HG02610 (cell line): Measurements from ENCODE around the gene SCARF2.
"Not testable (repeated sequence)": the region's sequence is repeated elsewhere in the genome, so short reads cannot be mapped to it uniquely, and the experiment has no call there.

Experiments used
- ATAC-seq: cut with Tn5 transposase; IDR thresholded peaks from one replicate; pipeline ENCODE4 v1.9.1; 2021; ENCODE audit warnings: mild to moderate bottlenecking, moderate library complexity; ENCODE audit not compliant: unreplicated experiment

Gene SCARF2, protein sequence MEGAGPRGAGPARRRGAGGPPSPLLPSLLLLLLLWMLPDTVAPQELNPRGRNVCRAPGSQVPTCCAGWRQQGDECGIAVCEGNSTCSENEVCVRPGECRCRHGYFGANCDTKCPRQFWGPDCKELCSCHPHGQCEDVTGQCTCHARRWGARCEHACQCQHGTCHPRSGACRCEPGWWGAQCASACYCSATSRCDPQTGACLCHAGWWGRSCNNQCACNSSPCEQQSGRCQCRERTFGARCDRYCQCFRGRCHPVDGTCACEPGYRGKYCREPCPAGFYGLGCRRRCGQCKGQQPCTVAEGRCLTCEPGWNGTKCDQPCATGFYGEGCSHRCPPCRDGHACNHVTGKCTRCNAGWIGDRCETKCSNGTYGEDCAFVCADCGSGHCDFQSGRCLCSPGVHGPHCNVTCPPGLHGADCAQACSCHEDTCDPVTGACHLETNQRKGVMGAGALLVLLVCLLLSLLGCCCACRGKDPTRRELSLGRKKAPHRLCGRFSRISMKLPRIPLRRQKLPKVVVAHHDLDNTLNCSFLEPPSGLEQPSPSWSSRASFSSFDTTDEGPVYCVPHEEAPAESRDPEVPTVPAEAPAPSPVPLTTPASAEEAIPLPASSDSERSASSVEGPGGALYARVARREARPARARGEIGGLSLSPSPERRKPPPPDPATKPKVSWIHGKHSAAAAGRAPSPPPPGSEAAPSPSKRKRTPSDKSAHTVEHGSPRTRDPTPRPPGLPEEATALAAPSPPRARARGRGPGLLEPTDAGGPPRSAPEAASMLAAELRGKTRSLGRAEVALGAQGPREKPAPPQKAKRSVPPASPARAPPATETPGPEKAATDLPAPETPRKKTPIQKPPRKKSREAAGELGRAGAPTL

DNA sequence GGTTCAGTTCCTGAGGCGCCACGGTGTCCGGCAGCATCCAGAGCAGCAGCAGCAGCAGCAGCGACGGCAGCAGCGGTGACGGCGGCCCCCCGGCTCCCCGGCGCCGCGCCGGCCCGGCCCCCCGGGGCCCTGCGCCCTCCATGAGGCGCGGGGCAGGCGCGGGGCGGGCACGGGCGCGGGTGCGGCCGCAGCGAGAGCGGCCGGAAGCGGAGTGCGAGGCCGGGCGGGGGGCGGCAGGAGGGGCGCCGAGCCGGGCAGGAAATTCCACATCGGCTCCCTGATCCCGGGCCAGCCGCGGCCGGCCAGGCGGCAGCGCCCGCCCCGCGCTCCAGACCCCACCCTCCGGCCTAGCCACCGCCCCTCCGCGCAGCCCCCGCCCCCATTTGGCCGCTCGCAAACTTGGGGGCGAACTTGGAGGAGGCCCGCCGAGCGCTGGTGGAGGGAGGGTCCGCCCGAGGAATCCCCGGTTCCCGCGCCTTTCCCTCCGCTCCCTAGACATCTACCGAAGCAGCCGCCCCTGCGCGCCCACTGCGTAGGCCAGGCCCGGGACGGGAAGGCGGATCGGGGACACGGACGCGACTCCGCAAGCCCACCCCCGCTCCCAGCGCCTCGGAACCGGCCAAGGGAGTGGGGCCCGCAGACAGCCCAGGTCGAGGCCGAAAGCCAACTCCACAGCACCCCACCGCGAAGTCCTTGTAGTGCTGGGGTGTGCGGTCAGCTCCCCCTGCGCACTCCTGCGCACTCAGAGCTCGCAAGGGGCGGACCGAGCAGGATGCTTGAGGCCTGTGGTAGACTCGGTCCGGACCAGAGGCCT, at the start of gene SCARF2:
Gene SCARF2, minus strand, starts transcription at position 213 of the 814 bp plus-strand sequence. Its CDS starts 71 bp downstream, at position 142.
- no peak for ATAC-seq

DNA sequence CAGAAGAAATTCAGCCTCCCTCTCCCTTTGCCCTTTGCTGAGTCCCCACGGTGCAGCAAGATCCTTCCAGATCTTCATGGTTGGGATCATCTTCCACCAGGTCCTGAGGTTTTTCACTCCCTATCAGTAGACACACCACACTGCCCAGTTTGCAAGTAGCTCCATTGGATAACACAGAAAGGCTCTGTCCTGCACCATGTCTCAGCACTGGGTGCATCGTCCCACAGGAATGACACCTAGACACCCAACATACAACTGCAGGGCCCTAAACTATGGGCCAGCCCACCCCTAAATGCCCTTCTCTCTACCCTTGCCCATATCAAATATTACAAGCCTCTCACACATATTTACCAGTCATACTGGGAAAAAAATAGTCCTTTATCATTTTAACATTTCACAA, 48.6 kb upstream of the SCARF2 start:
- no peak for ATAC-seq

DNA sequence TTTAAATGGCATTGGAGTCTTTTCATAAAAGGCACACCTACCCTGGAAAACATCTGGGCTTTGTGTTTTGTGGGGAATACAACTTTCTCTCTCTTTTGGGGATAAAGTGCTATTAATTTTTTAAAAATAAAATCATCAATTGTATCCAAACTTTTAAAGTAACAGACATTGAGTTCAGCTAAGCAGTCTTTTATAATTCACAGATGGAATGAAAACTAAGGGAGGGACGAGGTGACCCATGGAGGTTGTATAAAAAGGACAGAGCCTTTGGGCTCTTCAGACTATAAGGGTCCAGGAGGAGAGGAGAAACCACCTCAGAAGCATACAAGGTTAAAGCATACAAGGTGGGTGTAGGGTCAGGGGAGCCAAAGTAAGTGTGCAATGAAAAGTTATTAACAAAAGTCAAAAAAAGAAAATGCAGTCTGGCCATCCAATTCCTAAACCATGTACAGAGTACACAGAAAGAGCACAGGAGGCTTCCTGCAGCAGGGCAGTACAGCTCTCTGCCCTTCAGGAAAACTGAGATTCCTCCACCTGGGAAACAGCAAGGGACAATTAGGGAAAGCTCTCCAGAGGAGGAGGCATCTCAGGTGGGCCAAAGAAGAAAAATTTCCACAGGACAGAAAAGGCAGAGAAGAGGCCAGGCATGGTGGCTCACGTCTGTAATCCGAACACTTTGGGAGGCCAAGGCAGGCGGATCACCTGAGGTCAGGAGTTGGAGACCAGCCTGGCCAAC, 47.5 kb upstream of the SCARF2 start:
- no peak for ATAC-seq

DNA sequence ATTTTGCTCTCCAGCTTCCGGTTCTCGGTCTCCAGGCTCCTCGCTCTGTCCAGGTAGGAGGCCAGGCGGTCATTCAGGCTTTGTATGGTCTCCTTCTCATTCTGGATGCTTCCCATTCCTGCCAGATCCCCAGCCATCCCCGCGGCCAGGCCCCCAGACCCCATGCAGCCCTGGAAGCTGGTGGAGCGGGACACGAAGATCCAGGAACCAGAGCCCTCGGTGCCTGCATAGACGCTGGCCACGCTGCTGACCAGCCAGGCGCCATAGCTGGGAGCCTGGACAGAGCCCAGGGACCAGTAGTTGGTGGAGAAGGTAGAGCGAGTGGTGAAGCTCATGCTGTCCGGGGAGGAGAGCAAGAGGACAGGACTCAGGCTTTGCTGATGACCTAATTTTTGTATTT, 46.1 kb upstream of the SCARF2 start:
- no peak for ATAC-seq

DNA sequence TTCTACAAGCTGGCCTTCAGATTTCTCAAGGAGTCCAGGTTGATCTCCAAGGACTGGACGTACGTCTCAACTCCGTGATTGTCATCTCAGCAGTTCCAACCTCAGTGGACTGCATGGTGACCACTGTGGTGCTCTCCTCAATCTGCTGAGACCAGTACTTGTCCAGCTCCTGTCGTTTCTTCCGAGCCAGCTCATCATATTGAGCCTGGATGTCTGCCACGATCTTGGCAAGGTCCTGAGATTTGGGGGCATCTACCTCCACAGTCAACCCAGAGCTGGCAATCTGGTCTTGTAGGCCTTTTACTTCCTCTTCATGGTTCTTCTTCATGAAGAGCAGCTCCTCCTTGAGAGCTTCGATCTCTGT, 45.5 kb upstream of the SCARF2 start:
- not testable (repeated sequence) for ATAC-seq

DNA sequence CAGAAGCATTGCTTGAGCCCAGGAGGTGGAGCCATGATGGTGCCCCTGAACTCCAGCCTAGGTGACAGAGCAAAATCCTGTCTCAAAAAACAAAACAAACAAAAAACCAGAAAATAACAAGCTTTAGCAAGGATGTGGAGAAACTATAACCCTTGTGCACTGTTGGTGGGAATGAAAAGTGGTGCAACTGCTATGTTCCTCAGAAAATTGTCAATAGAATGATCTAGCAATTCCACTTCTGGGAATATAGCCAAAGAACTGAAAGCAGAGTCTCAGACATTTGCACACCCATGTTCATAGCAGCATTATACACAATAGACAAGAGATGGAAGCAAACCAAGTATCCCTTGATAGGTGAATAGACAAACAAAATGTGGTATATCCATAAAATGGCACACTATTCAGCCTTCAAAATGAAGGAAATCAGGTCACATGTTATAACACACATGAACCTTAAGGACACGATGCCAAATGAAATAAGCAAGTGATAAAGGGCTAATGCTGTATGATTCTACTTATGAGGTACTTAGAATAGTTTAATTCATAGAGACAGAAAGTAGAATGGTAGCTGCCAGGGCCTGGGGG, 42.1 kb upstream of the SCARF2 start:
- ATAC-seq = no peak

DNA sequence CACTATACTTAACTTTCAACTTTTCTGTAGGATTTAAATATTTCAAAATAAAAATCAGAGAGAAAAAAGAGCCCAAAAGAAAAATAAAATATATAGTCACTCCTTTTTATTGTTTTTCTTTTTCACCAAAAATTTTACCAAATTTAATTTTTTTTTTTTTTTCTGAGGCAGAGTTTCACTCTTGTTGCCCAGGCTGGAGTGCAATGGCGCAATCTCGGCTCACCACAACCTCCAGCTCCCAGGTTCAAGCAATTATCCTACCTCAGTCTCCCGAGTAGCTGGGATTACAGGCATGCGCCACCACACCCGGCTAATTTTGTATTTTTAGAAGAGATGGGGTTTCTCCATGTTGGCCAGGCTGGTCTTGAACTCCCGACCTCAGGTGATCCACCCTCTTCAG, 40.4 kb upstream of the SCARF2 start:
- not testable (repeated sequence) for ATAC-seq

DNA sequence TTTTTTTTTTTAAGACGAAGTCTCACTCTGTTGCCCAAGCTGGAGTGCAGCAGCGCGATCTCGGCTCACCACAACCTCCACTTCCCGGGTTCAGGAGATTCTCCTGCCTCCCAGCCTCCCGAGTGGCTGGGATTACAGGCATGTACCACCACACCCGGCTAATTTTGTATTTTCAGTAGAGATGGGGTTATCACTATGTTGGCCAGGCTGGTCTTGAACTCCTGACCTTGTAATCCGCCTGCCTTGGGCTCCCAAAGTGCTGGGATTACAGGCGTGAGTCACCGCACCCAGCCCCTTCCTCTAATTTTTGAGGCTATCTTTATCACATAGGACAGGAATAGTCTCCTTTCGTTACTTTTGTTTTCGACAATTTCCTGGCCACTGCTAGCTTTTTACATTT, 37.9 kb upstream of the SCARF2 start:
- not testable (repeated sequence) for ATAC-seq

DNA sequence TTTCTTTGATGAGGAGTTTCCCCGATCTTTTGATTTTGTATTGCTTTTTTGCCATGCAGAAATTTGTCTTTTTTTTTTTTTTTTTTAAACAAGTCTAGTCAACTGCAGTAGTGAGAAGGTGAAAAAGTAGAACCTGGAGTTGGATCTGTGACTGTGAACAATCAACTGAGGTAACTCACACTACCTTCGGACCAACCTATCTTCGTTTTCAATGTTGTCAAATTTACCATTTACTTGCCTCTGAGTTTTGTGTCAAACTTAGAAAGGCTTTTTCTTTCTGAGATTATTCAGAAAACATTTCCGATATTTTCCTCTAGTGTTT, 37.5 kb upstream of the SCARF2 start:
- ATAC-seq = no peak

DNA sequence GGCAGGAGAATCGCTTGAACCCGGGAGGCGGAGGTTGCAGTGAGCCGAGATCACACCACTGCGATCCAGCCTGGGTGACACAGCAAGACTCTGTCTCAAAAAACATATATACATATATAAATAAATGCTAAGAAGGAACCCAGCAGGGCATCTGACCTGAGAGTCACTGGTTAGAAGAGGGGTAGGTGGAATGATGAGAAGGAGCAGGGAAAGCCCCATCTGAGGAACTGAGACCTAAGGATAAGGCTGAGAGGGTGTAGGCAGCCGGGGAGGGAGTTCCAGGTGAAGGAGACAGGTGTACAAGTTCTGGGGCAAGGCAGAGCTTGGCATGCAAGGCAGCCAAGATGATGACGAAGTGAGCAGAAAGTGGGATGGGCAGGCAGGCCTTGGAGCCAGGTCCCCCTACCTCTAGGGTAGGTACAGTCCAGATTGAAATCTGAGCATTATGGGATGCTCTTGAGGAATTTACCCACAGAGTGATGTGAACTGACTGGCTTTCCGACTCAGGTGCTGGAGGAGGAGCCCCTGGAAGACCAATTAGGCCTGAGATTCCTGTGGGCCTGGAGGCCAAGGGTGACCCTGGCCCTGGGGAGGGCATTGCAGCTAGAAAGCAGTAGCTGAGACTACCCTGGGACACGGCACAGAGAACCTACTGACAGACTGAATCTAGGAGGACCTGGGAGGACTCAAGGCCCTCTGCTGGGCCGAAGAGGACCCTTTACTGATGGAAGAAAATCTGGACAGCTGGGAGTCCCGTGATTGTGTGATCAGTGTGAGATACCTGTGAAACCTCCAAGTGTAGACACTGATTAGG, 35.2 kb upstream of the SCARF2 start:
- no peak for ATAC-seq

DNA sequence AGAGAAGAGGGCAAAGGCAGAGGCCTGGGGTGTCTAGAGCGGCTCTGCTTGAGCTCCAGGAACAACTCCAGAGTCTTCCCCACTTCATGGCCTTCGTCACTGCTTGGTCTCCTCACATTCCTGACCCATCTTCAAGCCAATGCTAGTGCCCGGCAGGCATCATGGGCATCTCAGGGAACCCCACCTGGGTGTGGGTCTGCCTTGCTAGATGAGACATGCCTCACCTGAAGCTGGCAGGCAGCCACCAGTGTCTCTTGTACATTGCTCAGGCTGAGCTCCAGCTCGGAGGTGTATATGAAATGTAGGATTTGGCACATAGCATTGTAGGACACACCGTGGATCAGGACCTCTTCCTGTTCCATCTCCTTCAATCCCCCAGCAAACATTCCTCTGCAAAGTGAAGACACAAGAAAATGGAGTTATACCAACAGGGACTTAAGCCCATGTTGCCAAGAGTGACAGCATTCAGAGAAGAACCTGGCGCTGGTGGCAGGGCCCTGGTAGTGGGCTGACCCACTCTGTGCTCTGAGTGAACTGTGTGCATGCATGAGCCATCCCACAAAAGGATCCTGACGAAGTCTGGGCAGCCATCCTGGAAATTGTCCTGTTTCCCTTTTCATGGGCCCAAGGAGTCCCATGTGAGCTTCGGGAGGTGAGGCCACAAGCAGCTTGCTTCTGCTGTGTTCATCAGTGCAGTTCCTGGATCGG, 33.7 kb upstream of the SCARF2 start:
- ATAC-seq = no peak

DNA sequence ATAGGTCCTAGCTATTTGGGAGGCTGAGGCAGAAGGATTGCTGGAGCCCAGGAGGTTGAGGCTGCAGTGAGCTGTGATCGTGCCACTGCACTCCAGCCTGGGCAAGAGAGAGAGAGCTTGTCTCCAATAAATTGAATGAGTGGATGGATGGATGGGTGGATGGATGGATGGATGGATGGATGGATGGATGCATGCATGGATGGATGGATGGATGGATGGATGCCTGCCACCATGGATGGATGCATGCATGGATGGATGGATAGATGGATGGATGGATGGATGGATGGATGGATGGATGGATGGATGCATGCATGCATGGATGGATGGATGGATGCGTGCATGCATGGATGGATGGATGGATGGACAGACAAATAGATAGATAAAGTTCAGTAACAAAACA, 32.9 kb upstream of the SCARF2 start:
- not testable (repeated sequence) for ATAC-seq

DNA sequence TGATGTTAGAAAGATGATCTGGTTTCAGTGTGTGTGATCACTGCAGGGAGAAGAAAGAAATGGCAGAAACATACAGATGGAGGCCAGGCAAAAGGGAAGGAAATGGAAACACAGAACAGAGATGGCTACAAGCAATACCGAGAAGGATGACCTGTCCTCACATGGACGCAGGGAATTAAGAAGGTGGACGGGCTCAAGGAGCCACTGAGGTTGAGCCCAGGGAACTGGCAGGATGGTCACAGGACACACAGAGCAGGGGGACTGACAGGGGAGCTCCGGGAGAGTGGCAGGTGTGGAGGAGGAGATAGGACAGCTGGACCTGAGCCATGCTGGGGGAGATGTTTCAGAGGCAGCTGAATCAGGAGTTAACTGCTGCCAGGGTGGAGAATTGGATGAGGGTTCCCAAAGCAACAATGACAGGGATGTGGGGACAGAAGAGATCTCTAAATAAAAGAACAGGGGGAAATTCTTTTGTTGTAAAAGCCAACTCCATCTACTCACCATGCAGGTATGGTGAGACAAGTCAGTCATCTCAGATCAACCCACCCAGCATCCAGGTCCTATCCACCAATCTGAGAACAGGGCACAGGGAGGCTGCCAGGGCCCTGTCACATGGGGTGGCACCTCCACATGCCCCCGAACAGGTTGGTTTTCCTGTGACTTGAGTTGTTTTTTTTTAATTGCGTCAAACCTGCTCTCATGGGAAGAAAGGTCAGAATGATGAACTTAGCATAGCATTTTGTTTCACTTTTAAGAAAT, 31.7 kb upstream of the SCARF2 start:
- ATAC-seq = no peak

DNA sequence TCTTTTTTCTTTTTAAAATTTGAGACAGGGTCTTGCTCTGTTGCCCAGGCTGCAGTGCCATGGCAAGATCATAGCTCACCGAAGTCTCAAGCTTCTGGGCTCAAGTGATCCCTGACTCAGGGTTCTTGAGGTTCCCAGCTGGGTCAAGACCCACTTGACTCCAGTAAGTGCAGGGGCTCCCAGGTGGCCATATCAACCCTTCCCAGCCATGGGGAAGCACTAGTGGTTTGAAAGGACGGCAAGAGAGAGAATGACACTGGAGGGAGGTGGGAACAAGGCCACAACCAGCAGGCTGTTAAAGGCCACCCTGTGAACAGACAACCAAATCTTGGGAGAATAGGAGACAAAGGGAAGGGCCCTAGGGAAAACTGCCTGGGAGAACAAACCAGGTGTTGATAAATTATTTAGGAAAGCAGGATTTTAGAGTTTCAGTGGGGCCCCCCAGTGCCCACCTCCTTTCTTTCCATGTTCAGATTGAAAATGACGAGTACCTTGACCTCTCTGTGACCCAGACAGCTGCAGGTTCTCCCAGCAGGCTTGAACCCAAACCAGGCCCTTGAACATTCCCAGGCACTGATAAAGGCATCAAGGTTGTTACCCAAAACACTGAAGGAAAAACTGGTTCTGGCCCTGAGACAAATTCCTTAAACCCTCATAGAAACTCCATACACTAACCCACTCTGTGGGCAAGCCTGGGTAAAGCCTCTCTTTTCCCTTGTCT, 29.2 kb upstream of the SCARF2 start:
- ATAC-seq = no peak

DNA sequence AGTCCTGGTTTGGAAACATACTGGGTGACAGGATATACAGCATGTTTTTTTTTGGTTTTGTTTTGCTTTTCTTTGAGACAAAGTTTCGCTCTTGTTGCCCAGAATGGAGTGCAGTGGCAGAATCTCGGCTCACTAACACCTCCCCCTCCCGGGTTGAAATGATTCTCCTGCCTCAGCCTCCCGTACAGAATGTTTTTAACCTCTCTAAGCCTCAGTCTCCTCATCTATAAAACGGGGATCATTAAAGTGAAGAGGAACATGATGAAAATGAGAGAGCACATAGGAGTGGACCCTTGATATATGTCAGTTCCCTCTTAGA, 28.1 kb upstream of the SCARF2 start:
- no peak for ATAC-seq

DNA sequence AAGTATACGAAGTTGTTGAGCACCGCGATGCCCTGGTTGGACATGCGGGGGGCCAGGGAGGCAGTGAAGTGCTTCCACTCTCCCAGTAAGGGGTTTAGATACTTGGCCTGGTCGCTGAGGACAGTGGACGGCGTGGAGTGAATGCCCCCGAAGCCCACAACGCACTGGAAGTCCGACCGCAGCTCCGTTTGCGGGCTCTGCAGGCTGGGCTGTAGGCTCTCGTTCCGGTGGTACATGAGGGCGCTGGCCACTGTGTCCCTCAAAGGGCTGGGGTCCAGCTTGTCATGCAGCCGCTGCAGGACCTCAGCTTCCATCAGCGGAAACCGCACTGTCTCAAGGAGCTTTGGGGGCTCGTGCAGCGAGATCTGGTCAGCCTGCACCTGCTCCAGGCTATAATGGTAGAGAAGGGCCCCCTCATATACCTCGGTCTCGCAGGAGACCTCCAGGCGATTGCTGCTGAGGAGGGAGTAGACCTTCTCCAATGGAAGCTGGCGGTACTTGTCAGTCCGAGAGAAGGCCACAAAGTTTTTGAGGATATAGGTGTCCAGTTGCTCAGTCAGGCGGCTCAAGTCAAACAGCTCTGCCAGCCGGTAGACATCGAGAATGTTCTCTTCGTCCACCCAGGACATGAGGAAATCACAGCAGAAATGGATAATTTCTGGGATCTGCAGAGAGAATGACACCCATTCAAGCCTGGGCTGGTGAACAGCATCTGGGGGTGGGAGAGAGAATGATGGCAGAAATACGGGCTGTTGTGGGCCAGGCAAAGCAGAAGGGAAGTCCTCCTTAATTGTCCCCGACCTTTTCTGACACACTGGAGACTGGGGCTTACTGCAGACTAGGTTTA, 27.5 kb upstream of the SCARF2 start:
- no peak for ATAC-seq

DNA sequence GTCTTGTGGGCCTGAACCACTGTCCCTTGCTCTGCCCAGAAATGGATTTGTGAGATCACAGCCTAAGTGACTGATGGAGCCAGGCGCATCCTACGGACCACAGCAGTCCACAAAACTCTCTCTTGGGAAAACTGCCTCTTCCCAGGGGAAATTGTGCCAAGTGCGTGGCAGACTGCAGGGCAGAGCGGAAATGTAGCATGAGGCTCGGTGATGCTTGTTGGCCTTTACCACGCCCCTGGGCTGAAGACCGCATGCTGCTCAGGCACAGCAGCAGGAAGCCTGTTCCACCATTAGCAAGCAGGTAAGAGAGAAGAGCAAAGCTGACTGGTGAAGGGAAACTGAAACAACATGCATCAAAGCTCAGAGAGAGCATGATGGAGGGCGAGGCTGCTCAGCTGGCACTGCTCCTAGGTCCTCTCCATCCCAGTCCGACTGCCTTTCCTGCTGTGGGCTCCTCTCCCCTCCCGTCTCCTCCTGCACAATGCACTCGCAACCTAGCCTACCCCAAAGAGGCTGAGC, 26.5 kb upstream of the SCARF2 start:
- no peak for ATAC-seq
